ENCODE measurements around the gene CHI3L2.

DNA sequence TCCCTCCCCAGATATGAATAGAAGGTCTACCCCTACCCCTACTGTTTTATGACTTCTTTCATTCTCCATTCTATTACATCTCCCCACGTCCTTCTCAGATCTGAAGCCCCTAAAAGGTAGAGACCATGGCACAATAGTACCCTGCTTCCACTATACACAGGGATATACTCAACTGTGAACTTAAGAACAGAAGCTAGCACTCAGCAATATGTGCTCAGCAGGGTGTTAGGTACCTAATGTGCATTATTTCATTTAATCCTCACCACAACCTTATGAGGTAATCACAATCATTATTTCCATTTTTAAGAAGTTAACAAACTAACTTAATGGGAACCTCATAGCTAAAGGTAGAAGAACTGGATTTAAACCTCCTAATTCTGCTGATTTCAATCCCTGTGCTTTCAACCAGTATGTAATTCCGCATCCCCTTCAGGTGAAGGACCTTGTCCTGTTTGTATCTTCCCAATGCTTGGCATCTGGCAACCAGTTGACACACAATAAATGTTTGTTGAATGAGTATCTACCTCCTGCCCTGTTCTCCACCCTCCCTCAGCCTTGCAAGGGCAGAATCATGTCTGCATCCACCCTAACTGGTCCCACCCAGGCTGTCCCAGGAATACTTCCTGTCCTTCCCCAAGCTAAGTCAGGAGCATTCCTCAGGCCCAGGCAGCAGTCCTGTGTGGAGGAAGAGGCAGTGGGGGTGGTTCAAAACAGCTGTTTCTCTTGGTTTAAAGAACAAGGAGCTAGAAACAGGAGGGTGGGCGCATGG is 33.6 kb upstream of the CHI3L2 start:
- TF ChIP-seq, protein P1, sequence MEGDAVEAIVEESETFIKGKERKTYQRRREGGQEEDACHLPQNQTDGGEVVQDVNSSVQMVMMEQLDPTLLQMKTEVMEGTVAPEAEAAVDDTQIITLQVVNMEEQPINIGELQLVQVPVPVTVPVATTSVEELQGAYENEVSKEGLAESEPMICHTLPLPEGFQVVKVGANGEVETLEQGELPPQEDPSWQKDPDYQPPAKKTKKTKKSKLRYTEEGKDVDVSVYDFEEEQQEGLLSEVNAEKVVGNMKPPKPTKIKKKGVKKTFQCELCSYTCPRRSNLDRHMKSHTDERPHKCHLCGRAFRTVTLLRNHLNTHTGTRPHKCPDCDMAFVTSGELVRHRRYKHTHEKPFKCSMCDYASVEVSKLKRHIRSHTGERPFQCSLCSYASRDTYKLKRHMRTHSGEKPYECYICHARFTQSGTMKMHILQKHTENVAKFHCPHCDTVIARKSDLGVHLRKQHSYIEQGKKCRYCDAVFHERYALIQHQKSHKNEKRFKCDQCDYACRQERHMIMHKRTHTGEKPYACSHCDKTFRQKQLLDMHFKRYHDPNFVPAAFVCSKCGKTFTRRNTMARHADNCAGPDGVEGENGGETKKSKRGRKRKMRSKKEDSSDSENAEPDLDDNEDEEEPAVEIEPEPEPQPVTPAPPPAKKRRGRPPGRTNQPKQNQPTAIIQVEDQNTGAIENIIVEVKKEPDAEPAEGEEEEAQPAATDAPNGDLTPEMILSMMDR (IDR thresholded peaks at IDR 0.05), result no peak
- TF ChIP-seq EP300 (IDR thresholded peaks at IDR 0.05) (no peak), POLR2A (IDR thresholded peaks at IDR 0.05) (no peak), POLR2AphosphoS5 (IDR thresholded peaks at IDR 0.05) (no peak)

Measured in upper lobe of left lung (tissue), 4 donors.